ENCODE data around the gene NMUR1.
A peak's percentile ranks its signal among the peaks of the same experiment; 100 is the strongest.

NMUR1 gene

GRCh38 chr2:231552752-231553151 lies 22.5 kb upstream of the NMUR1 start:
- no peak for DNase-seq (ENCODE audit: low read depth)

GRCh38 chr2:231549446-231550239 lies 19.4 kb upstream of the NMUR1 start:
- no peak for DNase-seq (ENCODE audit: low read depth)

- DNase-seq (ENCODE audit: low read depth) = no peak
These were observed 18.5 kb upstream of the NMUR1 start for GRCh38 chr2:231548752-231549151.

GRCh38 chr2:231547315-231548110 lies 17.3 kb upstream of the NMUR1 start:
- DNase-seq (ENCODE audit: low read depth) = no peak

- DNase-seq (ENCODE audit: low read depth) = no peak
These were observed 15.9 kb upstream of the NMUR1 start for GRCh38 chr2:231546014-231546715.

- DNase-seq (ENCODE audit: low read depth) = peak; percentile 91
These were observed 15.1 kb upstream of the NMUR1 start for GRCh38 chr2:231545105-231545902.

GRCh38 chr2:231542136-231542535 lies 11.9 kb upstream of the NMUR1 start:
- DNase-seq (ENCODE audit: low read depth) = no peak

- DNase-seq (ENCODE audit: low read depth) = no peak
These were observed 11.4 kb upstream of the NMUR1 start for GRCh38 chr2:231541645-231542044.

- DNase-seq (ENCODE audit: low read depth) = no peak
These were observed 9.7 kb upstream of the NMUR1 start for GRCh38 chr2:231539991-231540390.

GRCh38 chr2:231535961-231536360 lies 5.7 kb upstream of the NMUR1 start:
- no peak for DNase-seq (ENCODE audit: low read depth)

GRCh38 chr2:231533777-231534125 lies 3.5 kb upstream of the NMUR1 start:
- DNase-seq (ENCODE audit: low read depth) = no peak

GRCh38 chr2:231533086-231533776 lies 3.0 kb upstream of the NMUR1 start:
- DNase-seq (ENCODE audit: low read depth) = no peak

- no peak for DNase-seq (ENCODE audit: low read depth)
These were observed 2.5 kb upstream of the NMUR1 start for GRCh38 chr2:231532756-231533035.

- DNase-seq (ENCODE audit: low read depth) = no peak
These were observed 1.9 kb upstream of the NMUR1 start for GRCh38 chr2:231531883-231532755.

- no peak for DNase-seq (ENCODE audit: low read depth)
These were observed 1.2 kb upstream of the NMUR1 start for GRCh38 chr2:231531466-231531865.

- DNase-seq (ENCODE audit: low read depth) = no peak
These were observed 1.6 kb downstream of the NMUR1 start for GRCh38 chr2:231528636-231529030.

- no peak for DNase-seq (ENCODE audit: low read depth)
These were observed 2.1 kb downstream of the NMUR1 start for GRCh38 chr2:231527955-231528635.

- no peak for DNase-seq (ENCODE audit: low read depth)
These were observed 3.2 kb downstream of the NMUR1 start for GRCh38 chr2:231527091-231527395.

- DNase-seq (ENCODE audit: low read depth) = no peak
These were observed 3.7 kb downstream of the NMUR1 start for GRCh38 chr2:231526341-231527090.
